Liver (tissue), 3 donors: ENCODE data around the gene RBMS3.

ENCODE experiments used
- CTCF ChIP-seq: fragments of 150-350 bp; IDR thresholded peaks from 2 replicates; pipeline ENCODE4 v1.5.1; 2017; ENCODE audit warnings: improper control_type of control experiment, low read depth, low read length; ENCODE audit not compliant: missing input control
- FOXA1 ChIP-seq: IDR thresholded peaks from 2 replicates; pipeline ENCODE4 v1.6.1; 2016; ENCODE audit warnings: antibody characterized with exemption
- GABPA ChIP-seq, 2 donors: IDR thresholded peaks in 1 of 2; conservative IDR thresholded peaks in 1 of 2; 2 replicates each; pipeline ENCODE4 v1.6.1; 2016; ENCODE audit warnings: antibody characterized with exemption in 2 of 2, mild to moderate bottlenecking in 1 of 2, moderate library complexity in 1 of 2
- HNF4A ChIP-seq, 2 donors: conservative IDR thresholded peaks; 2 replicates each; pipeline ENCODE4 v1.6.1; 2016; ENCODE audit warnings: antibody characterized with exemption in 2 of 2, mild to moderate bottlenecking in 2 of 2
- JUND ChIP-seq, 2 donors: IDR thresholded peaks; 2 replicates each; pipeline ENCODE4 v1.6.1; 2016; ENCODE audit warnings: antibody characterized with exemption in 2 of 2
- MAX ChIP-seq: IDR thresholded peaks from 2 replicates; pipeline ENCODE4 v1.6.1; 2016; ENCODE audit warnings: antibody characterized with exemption
- RAD21 ChIP-seq, 2 donors: IDR thresholded peaks; 2 replicates each; pipeline ENCODE4 v1.6.1; 2016; ENCODE audit warnings: antibody characterized with exemption in 2 of 2, mild to moderate bottlenecking in 2 of 2
- RXRA ChIP-seq, 2 donors: IDR thresholded peaks; 2 replicates each; pipeline ENCODE4 v1.6.1; 2017 to 2018; ENCODE audit warnings: antibody characterized with exemption in 2 of 2, mild to moderate bottlenecking in 1 of 2
- TAF1 ChIP-seq: conservative IDR thresholded peaks from 2 replicates; pipeline ENCODE4 v1.6.1; 2016; ENCODE audit warnings: antibody characterized with exemption, mild to moderate bottlenecking
- TF ChIP-seq, protein P1 (sequence below): IDR thresholded peaks from 2 replicates; pipeline ENCODE4 v1.6.1; 2016; ENCODE audit warnings: antibody characterized with exemption, mild to moderate bottlenecking
- TF ChIP-seq, protein P2 (sequence below): IDR thresholded peaks from 2 replicates; pipeline ENCODE4 v1.6.1; 2016; ENCODE audit warnings: antibody characterized with exemption
- donor health status: healthy.
- donor health status: healthy.

GRCh38 chr3:29859726-29860270 is 578.9 kb downstream of the RBMS3 start:
- TF ChIP-seq CTCF = no peak
- no peak for TF ChIP-seq RXRA (IDR thresholded peaks at IDR 0.05)
- no peak for TF ChIP-seq GABPA (IDR thresholded peaks at IDR 0.05 in 1 of 2, conservative IDR thresholded peaks at IDR 0.05 in 1 of 2)
- TF ChIP-seq HNF4A (conservative IDR thresholded peaks at IDR 0.05) = no peak
- TF ChIP-seq FOXA1 = no peak
- TF ChIP-seq MAX = no peak
- TF ChIP-seq, protein P1, sequence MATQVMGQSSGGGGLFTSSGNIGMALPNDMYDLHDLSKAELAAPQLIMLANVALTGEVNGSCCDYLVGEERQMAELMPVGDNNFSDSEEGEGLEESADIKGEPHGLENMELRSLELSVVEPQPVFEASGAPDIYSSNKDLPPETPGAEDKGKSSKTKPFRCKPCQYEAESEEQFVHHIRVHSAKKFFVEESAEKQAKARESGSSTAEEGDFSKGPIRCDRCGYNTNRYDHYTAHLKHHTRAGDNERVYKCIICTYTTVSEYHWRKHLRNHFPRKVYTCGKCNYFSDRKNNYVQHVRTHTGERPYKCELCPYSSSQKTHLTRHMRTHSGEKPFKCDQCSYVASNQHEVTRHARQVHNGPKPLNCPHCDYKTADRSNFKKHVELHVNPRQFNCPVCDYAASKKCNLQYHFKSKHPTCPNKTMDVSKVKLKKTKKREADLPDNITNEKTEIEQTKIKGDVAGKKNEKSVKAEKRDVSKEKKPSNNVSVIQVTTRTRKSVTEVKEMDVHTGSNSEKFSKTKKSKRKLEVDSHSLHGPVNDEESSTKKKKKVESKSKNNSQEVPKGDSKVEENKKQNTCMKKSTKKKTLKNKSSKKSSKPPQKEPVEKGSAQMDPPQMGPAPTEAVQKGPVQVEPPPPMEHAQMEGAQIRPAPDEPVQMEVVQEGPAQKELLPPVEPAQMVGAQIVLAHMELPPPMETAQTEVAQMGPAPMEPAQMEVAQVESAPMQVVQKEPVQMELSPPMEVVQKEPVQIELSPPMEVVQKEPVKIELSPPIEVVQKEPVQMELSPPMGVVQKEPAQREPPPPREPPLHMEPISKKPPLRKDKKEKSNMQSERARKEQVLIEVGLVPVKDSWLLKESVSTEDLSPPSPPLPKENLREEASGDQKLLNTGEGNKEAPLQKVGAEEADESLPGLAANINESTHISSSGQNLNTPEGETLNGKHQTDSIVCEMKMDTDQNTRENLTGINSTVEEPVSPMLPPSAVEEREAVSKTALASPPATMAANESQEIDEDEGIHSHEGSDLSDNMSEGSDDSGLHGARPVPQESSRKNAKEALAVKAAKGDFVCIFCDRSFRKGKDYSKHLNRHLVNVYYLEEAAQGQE = no peak
- TF ChIP-seq JUND (IDR thresholded peaks at IDR 0.05) = no peak
- TF ChIP-seq RAD21 (IDR thresholded peaks at IDR 0.05) = no peak
- TF ChIP-seq, protein P2, sequence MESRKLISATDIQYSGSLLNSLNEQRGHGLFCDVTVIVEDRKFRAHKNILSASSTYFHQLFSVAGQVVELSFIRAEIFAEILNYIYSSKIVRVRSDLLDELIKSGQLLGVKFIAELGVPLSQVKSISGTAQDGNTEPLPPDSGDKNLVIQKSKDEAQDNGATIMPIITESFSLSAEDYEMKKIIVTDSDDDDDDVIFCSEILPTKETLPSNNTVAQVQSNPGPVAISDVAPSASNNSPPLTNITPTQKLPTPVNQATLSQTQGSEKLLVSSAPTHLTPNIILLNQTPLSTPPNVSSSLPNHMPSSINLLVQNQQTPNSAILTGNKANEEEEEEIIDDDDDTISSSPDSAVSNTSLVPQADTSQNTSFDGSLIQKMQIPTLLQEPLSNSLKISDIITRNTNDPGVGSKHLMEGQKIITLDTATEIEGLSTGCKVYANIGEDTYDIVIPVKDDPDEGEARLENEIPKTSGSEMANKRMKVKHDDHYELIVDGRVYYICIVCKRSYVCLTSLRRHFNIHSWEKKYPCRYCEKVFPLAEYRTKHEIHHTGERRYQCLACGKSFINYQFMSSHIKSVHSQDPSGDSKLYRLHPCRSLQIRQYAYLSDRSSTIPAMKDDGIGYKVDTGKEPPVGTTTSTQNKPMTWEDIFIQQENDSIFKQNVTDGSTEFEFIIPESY = no peak
- TF ChIP-seq TAF1 = no peak
